Endothelial cell of umbilical vein (primary cell): ENCODE measurements around the gene OTULIN. TPM values are rescaled to one million over a fixed set of nuclear protein-coding genes. Genes with fewer than 3 reads are reported as not detected.

ENCODE experiments used
- BruUV-seq: library from RNA; stranded (reverse); fragments of 400-500 nt; replicated peaks from 2 replicates; lab custom pipeline; 2021; lab: Mats Ljungman, UMichigan
- CTCF ChIA-PET: fragments of 300-600, 350-600 bp; sonication (Branson Sonifier 250); formaldehyde crosslinking; loops from one replicate; lab custom pipeline; 2021; ENCODE audit warnings: antibody characterized with exemption, inconsistent platforms; lab: Charles Lee
- POLR2A ChIA-PET: fragments of 300-600, 350-600 bp; sonication (Branson Sonifier 250); formaldehyde crosslinking; loops from one replicate; lab custom pipeline; 2021; ENCODE audit warnings: antibody characterized with exemption, inconsistent platforms; lab: Charles Lee
- DNase-seq: peaks from one replicate; pipeline ENCODE4 v3.0.0-alpha.2; 2011; ENCODE audit warnings: low read depth, low spot score
- FAIRE-seq: peaks from 2 replicates; lab custom pipeline; 2011; peaks lifted over from hg19 to GRCh38; lab: Jason Lieb, UNC
- H2AFZ ChIP-seq: 2 replicates; pipeline ENCODE4 v1.6.0; 2012; ENCODE audit warnings: low read depth, low read length, control low read depth, inconsistent platforms
- H3K27ac ChIP-seq: 2 replicates; pipeline ENCODE4 v1.5.1; 2011; ENCODE audit warnings: low read depth, mild to moderate bottlenecking, control low read depth, low read length, moderate library complexity; ENCODE audit not compliant: insufficient read depth
- H3K27me3 ChIP-seq, 2 experiments: 2 replicates each; pipeline versions ENCODE4 v1.6.0 to v1.6.1; 2011; ENCODE audit warnings: low read length in 2 of 2, mixed read lengths in 1 of 2; ENCODE audit not compliant: control insufficient read depth in 2 of 2, insufficient read depth in 2 of 2
- H3K36me3 ChIP-seq, 2 experiments: 2 replicates in 1 of 2; 3 replicates in 1 of 2; pipeline ENCODE4 v1.5.1; 2011; ENCODE audit warnings: low read length in 2 of 2, mild to moderate bottlenecking in 1 of 2, moderate library complexity in 1 of 2; ENCODE audit not compliant: control insufficient read depth in 2 of 2, insufficient read depth in 2 of 2; ENCODE audit errors: extremely low read depth in 1 of 2
- H3K4me1 ChIP-seq: 3 replicates; pipeline ENCODE4 v1.5.1; 2011; ENCODE audit warnings: mild to moderate bottlenecking, low read length; ENCODE audit not compliant: control insufficient read depth, insufficient read depth; ENCODE audit errors: extremely low read depth
- H3K4me2 ChIP-seq: 2 replicates; pipeline ENCODE4 v1.6.1; 2011; ENCODE audit warnings: low read length, control low read depth, mixed read lengths; ENCODE audit not compliant: insufficient read depth
- H3K4me3 ChIP-seq, 3 experiments: fragments of 200-600 bp in 1 of 3; sonication (generic), shearing (Covaris generic) in 1 of 3; replicated peaks in 1 of 3; 2 replicates each; pipeline ENCODE4 v1.5.1; 2011 to 2016; ENCODE audit warnings: control low read depth in 3 of 3, low read length in 3 of 3, mild to moderate bottlenecking in 2 of 3, inconsistent platforms in 1 of 3, low read depth in 1 of 3, moderate library complexity in 1 of 3; ENCODE audit not compliant: insufficient read depth in 1 of 3
- H3K79me2 ChIP-seq: 2 replicates; pipeline ENCODE4 v1.6.0; 2012; ENCODE audit warnings: low read length, inconsistent platforms; ENCODE audit not compliant: control insufficient read depth, insufficient read depth
- H3K9ac ChIP-seq: replicated peaks from 2 replicates; pipeline ENCODE3; 2011; ENCODE audit warnings: low read length, control low read depth; ENCODE audit not compliant: insufficient read depth; ENCODE audit errors: extremely low read depth
- H3K9me1 ChIP-seq: replicated peaks from 3 replicates; pipeline ENCODE4 v1.6.0; 2011; ENCODE audit warnings: mild to moderate bottlenecking, low read length; ENCODE audit not compliant: control insufficient read depth, insufficient read depth; ENCODE audit errors: extremely low read depth
- H3K9me3 ChIP-seq: replicated peaks from 2 replicates; pipeline ENCODE4 v1.5.1; 2012; ENCODE audit warnings: low read length, inconsistent platforms; ENCODE audit not compliant: control insufficient read depth, insufficient read depth
- H4K20me1 ChIP-seq: replicated peaks from 2 replicates; pipeline ENCODE3; 2011; ENCODE audit warnings: mild to moderate bottlenecking, low read length; ENCODE audit not compliant: control insufficient read depth, insufficient read depth; ENCODE audit errors: extremely low read depth
- CTCF ChIP-seq, 2 donors: IDR thresholded peaks; 1 replicate in 1 of 2; 2 replicates in 1 of 2; pipeline ENCODE4 v1.5.1; 2011; ENCODE audit warnings: low read length in 2 of 2, mild to moderate bottlenecking in 2 of 2, moderate library complexity in 2 of 2, control low read depth in 1 of 2, inconsistent platforms in 1 of 2, low read depth in 1 of 2; ENCODE audit not compliant: insufficient read depth in 1 of 2; ENCODE audit errors: extremely low read depth in 1 of 2
- EZH2 ChIP-seq: IDR thresholded peaks from 2 replicates; pipeline ENCODE4 v1.6.1; 2012; ENCODE audit warnings: borderline replicate concordance, low read depth, mild to moderate bottlenecking, moderate library complexity, low read length, inconsistent platforms; ENCODE audit not compliant: severe bottlenecking
- FOS ChIP-seq: IDR thresholded peaks from 2 replicates; pipeline ENCODE4 v1.6.1; 2011; ENCODE audit warnings: mild to moderate bottlenecking, low read length, moderate library complexity, borderline replicate concordance; ENCODE audit not compliant: insufficient read depth
- GATA2 ChIP-seq: IDR thresholded peaks from 2 replicates; pipeline ENCODE4 v1.7.0; 2011; ENCODE audit warnings: low read depth, mild to moderate bottlenecking, moderate library complexity, mixed read lengths, low read length; ENCODE audit not compliant: insufficient read length, insufficient read depth
- JUN ChIP-seq: IDR thresholded peaks from 2 replicates; pipeline ENCODE4 v1.6.1; 2011; ENCODE audit warnings: borderline replicate concordance, low read depth; ENCODE audit not compliant: insufficient read length, insufficient read depth
- MAX ChIP-seq: IDR thresholded peaks from 2 replicates; pipeline ENCODE4 v1.6.1; 2011; ENCODE audit not compliant: insufficient read depth, insufficient read length
- MYC ChIP-seq: IDR thresholded peaks from one replicate; pipeline ENCODE4 v1.6.1; 2011; ENCODE audit warnings: mild to moderate bottlenecking, low read depth, low read length
- POLR2A ChIP-seq: IDR thresholded peaks from 2 replicates; pipeline ENCODE4 v1.6.1; 2012; ENCODE audit warnings: low read depth, mild to moderate bottlenecking, control low read depth, low read length
- POLR2AphosphoS5 ChIP-seq: IDR thresholded peaks from 2 replicates; pipeline ENCODE4 v1.6.1; 2012; ENCODE audit warnings: low read depth, mild to moderate bottlenecking, control low read depth, low read length, moderate library complexity; ENCODE audit not compliant: insufficient read depth
- dilution Hi-C: fragments of 300-500 bp; cut with MboI; formaldehyde crosslinking; loops from one replicate; pipeline ENCODE4 v1.15.0; 2019; ENCODE audit warnings: low sequenced_read_pairs; ENCODE audit not compliant: extremely low pct_ligation_motif_present
- intact Hi-C: fragments of 100-400 bp; cut with micrococcal nuclease; formaldehyde crosslinking; loops from one replicate; pipeline ENCODE4 v1.10.0; 2022
- polyA plus RNA-seq, 4 experiments: library from polyadenylated mRNA; depleted of rRNA in 3 of 4; stranded (reverse) in 3 of 4; unstranded in 1 of 4; fragments of >200 nt; gene quantifications; 2 replicates each; pipeline versions ENCODE4 v1.2.1 to v1.2.3, GENCODE V29; 2011 to 2012; ENCODE audit warnings: missing spikeins in 1 of 4
- total RNA-seq: library from RNA; stranded (reverse); gene quantifications from 2 replicates; pipeline ENCODE4 v1.2.3, GENCODE V29; 2021

Gene OTULIN
- total and polyA plus RNA-seq, 2 donors (not counting 3 experiments of a cell fraction or from before 2014, with no cell fraction given): 7.8 to 30.2 TPM

- FAIRE-seq: no peak
- dilution Hi-C loops: no loop called here
- no peak for DNase-seq
- POLR2A ChIA-PET: no interaction called here
- intact Hi-C loops: no loop called here
- Histone ChIP-seq H3K27me3 (no peaks in the 10 kb centered on the region), H3K9me3 (no peaks in the 10 kb centered on the region), H3K9ac (no peak overlapping the region), H3K4me2 (no peak overlapping the region), H2AFZ (no peak overlapping the region), H4K20me1 (no peaks in the 10 kb centered on the region), H3K27ac (no peak overlapping the region), H3K9me1 (no peaks in the 10 kb centered on the region), H3K36me3 (peaks cover 18 to 25% of the 10 kb centered on the region in 2 experiments), H3K4me1 (no peaks in the 10 kb centered on the region), H3K79me2 (no peaks in the 10 kb centered on the region), H3K4me3 (no peak overlapping the region)
- CTCF ChIA-PET: no interaction called here
- no TSS peak for BruUV-seq
- TF ChIP-seq POLR2AphosphoS5 (no peak), POLR2A (no peak), MYC (no peak), GATA2 (no peak), JUN (no peak), CTCF (IDR thresholded peaks at IDR 0.05; ENCODE audit: extremely low read depth in 1 of 2, insufficient read depth in 1 of 2, low read depth in 1 of 2, low read length in 2 of 2) (no peak), EZH2 (no peak), MAX (no peak), FOS (no peak)
Measured at GRCh38 chr5:14687023-14687665, 22.6 kb downstream of the OTULIN start.
